Gastroesophageal sphincter (tissue), 3 donors: Measurements from ENCODE around the gene CRLF2.

ENCODE experiments used
- EP300 ChIP-seq: sonication (generic); formaldehyde crosslinking; IDR thresholded peaks from one replicate; pipeline ENCODE4 v1.6.1; 2017; ENCODE audit warnings: antibody characterized with exemption, mild to moderate bottlenecking
- POLR2A ChIP-seq, 2 donors: fragments of 450-650 bp; IDR thresholded peaks; one replicate each; pipeline ENCODE4 v1.6.1; 2017; ENCODE audit warnings: antibody characterized with exemption in 2 of 2, mild to moderate bottlenecking in 2 of 2, moderate library complexity in 1 of 2
- POLR2AphosphoS5 ChIP-seq: sonication (generic); formaldehyde crosslinking; IDR thresholded peaks from one replicate; pipeline ENCODE4 v1.6.1; 2017; ENCODE audit warnings: antibody characterized with exemption
- TF ChIP-seq, protein P1 (sequence below), 4 experiments: fragments of 200-600 bp in 2 of 4; fragments of 450-650 bp in 2 of 4; sonication (generic) in 1 of 4; IDR thresholded peaks; one replicate each; pipeline ENCODE4 v1.5.1; 2017 to 2019; ENCODE audit warnings: antibody characterized with exemption in 4 of 4, mild to moderate bottlenecking in 2 of 4, moderate library complexity in 2 of 4

DNA sequence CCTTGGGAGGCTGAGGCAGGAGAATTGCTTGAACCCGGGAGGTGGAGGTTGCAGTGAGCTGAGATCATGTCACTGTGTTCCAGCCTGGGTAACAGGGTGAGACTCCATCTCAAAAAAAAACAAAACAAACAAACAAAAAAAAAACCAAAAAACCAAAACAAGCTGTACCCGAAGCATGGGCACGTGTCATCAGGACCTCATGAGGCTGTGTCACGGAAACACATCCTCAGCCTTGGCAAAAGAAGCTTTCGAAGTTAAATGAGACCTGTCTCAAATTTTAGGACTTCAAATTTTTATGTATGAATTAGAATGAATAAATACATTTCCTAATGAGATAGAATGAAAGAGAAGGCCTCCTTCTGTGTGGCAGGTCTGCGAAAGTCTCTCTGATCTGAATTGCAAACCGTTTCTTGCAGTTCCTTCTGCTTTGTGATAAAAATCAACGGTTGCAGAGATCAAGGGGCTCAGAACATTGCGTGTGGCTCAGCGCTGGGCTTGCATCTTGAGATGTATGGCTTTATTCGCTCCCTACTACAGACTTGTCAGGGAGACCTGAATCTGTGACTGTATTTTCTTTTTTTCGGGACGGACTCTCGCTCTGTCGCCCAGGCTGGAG lies 19.5 kb upstream of the CRLF2 start:
- TF ChIP-seq, protein P1, sequence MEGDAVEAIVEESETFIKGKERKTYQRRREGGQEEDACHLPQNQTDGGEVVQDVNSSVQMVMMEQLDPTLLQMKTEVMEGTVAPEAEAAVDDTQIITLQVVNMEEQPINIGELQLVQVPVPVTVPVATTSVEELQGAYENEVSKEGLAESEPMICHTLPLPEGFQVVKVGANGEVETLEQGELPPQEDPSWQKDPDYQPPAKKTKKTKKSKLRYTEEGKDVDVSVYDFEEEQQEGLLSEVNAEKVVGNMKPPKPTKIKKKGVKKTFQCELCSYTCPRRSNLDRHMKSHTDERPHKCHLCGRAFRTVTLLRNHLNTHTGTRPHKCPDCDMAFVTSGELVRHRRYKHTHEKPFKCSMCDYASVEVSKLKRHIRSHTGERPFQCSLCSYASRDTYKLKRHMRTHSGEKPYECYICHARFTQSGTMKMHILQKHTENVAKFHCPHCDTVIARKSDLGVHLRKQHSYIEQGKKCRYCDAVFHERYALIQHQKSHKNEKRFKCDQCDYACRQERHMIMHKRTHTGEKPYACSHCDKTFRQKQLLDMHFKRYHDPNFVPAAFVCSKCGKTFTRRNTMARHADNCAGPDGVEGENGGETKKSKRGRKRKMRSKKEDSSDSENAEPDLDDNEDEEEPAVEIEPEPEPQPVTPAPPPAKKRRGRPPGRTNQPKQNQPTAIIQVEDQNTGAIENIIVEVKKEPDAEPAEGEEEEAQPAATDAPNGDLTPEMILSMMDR (IDR thresholded peaks at IDR 0.05), result no peak
- TF ChIP-seq POLR2A (IDR thresholded peaks at IDR 0.05) (no peak), EP300 (no peak), POLR2AphosphoS5 (no peak)
